ENCODE measurements around the gene CNDP2. TPM values are rescaled to one million over a fixed set of nuclear protein-coding genes. Genes with fewer than 3 reads are reported as not detected.
"Not testable (repeated sequence)": the region's sequence is repeated elsewhere in the genome, so short reads cannot be mapped to it uniquely, and the experiment has no call there.

The CNDP2 gene
- total RNA-seq, 3 donors from 2014 or later, result 81.0 to 104 (median 95.7) TPM

GRCh38 chr18:74519320-74520095 lies 23.3 kb downstream of the CNDP2 start:
- no peak overlapping the region for H3K4me3 ChIP-seq
- H3K9me3 ChIP-seq, result no peaks in the 10 kb centered on the region
- no peaks in the 10 kb centered on the region for H3K4me1 ChIP-seq
- H3K36me3 ChIP-seq, result peaks cover 6% of the 10 kb centered on the region
- TF ChIP-seq POLR2AphosphoS5 (IDR thresholded peaks at IDR 0.05) (no peak), CTCF (IDR thresholded peaks at IDR 0.05) (no peak), POLR2A (IDR thresholded peaks at IDR 0.05) (no peak)
- H3K27me3 ChIP-seq, result no peaks in the 10 kb centered on the region
- no peak for DNase-seq (ENCODE audit: low spot score in 2 of 2)
- intact Hi-C loops (cut with DNase I; ENCODE audit: low total_unique reads), result no loop called here
- H3K27ac ChIP-seq, result no peak overlapping the region

GRCh38 chr18:74520096-74520833 lies 24.1 kb downstream of the CNDP2 start:
- TF ChIP-seq POLR2AphosphoS5 (IDR thresholded peaks at IDR 0.05) (no peak), POLR2A (IDR thresholded peaks at IDR 0.05) (no peak), CTCF (IDR thresholded peaks at IDR 0.05) (no peak)
- H3K27ac ChIP-seq, result no peak overlapping the region
- H3K9me3 ChIP-seq, result no peaks in the 10 kb centered on the region
- no peak for DNase-seq (ENCODE audit: low spot score in 2 of 2)
- peaks cover 6% of the 10 kb centered on the region for H3K36me3 ChIP-seq
- intact Hi-C loops (cut with DNase I; ENCODE audit: low total_unique reads), result no loop called here
- H3K4me3 ChIP-seq, result no peak overlapping the region
- H3K27me3 ChIP-seq, result no peaks in the 10 kb centered on the region
- H3K4me1 ChIP-seq, result no peaks in the 10 kb centered on the region

DNA sequence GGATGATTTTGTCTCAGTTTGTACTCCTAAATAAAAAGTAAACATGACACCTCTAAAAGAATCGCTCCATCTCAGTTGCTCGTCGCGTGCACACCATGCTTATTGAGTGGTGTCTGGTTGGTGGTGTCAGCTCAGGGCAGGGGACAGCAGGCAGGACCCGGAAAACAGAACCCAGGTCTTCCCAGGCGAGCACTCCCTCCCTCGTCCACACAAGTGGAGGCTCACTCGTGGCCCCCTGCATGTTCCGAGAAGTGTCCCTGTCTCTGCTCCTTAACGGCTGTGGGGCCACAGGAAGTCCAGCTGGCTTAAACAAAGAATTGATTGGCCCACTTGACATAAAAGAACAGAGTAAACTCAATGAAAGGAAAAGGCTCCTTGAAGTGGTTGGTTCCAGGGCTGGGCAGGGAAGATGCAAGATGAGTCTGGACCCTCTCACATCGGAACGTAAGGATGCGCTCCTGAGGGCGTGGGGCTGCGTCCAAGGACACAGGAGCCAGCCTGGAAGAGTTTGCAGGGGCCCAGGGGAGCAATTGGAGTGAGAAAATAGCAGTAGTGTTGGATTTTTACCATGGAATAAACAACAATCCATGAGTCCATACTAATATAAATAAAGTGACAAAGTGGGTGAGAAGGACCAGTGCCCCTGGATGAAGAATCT lies 25.0 kb downstream of the CNDP2 start:
- H3K4me3 ChIP-seq, result no peak overlapping the region
- H3K36me3 ChIP-seq, result peaks cover 6% of the 10 kb centered on the region
- intact Hi-C loops (cut with DNase I; ENCODE audit: low total_unique reads), result no loop called here
- H3K27me3 ChIP-seq, result no peaks in the 10 kb centered on the region
- no peak for DNase-seq (ENCODE audit: low spot score in 2 of 2)
- no peaks in the 10 kb centered on the region for H3K9me3 ChIP-seq
- no peaks in the 10 kb centered on the region for H3K4me1 ChIP-seq
- no peak overlapping the region for H3K27ac ChIP-seq
- TF ChIP-seq CTCF (IDR thresholded peaks at IDR 0.05), result no peak

DNA sequence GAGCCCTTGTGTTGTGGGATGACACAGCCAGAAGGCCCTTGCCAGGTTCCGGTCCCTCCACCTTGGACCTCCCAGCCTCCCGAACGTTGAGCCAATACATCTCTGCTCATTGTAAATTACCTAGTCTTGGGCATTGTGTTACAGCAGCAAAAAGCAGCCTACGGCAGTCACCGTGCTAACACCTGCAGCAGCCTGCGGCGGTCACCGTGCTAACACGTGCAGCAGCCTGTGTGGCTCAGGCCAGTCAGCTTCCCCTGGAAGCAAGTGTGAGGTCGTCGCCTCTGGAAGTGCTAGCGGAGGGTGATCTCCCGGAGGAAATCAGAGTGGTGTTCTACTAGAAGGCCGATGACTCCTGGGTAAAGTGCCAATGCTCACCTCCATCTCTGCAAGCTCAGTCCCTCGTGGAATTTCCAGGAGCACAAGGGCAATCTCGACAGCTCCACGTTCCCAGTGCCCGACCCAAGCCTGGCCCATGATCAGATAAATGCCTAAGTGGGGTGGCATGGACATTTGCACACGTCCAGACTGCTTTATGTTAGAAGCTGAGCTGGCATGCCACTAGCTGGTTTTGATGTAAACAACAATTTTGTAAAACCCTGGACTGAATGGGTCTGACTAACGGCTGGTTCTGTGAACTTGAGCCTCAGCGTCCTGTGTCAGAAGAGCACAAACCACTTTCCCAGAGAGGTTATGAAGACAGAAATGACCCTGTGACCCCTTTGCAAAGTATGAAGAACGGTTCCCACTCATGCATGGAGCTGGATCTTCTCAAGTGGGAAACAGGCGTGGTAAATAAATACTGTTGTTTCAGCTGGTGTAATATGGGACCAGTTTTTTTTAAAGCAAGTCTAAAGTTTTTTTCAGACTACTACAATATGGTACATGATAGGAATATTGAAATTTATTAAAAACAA lies 26.7 kb downstream of the CNDP2 start:
- intact Hi-C loops (cut with DNase I; ENCODE audit: low total_unique reads), result no loop called here
- Histone ChIP-seq H3K4me3 (no peak overlapping the region), H3K9me3 (no peaks in the 10 kb centered on the region), H3K27ac (no peak overlapping the region), H3K4me1 (no peaks in the 10 kb centered on the region), H3K27me3 (no peaks in the 10 kb centered on the region), H3K36me3 (peaks cover 6% of the 10 kb centered on the region)
- TF ChIP-seq POLR2AphosphoS5 (IDR thresholded peaks at IDR 0.05), result no peak
- no peak for DNase-seq (ENCODE audit: low spot score in 2 of 2)

GRCh38 chr18:74524097-74524496 lies 27.9 kb downstream of the CNDP2 start:
- intact Hi-C loops (cut with DNase I; ENCODE audit: low total_unique reads), result no loop called here
- Histone ChIP-seq H3K27ac (no peak overlapping the region), H3K36me3 (peaks cover 6% of the 10 kb centered on the region), H3K27me3 (no peaks in the 10 kb centered on the region), H3K9me3 (no peaks in the 10 kb centered on the region), H3K4me3 (no peak overlapping the region), H3K4me1 (no peaks in the 10 kb centered on the region)
- TF ChIP-seq POLR2A (IDR thresholded peaks at IDR 0.05), result no peak
- TF ChIP-seq POLR2AphosphoS5 (IDR thresholded peaks at IDR 0.05), result no peak
- TF ChIP-seq CTCF (IDR thresholded peaks at IDR 0.05), result no peak
- no peak for DNase-seq (ENCODE audit: low spot score in 2 of 2)

DNA sequence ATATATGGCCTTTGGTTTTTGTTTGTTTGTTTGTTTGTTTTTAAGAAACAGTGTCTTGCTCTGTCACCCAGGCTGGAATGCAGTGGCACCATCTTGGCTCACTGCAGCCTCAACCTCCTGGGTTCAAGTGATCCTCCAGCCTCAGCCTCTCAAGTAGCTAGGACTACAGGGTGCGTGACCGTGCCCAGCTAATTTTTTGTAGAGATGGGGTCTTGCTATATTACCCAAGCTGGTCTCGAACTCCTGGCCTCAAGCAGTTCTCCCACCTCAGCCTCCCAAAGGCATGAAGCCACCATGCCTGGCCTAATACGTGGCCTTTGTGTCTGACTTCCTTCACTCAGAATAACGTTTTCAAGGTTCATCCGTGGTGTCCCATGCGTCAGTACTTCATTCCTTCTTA lies 28.8 kb downstream of the CNDP2 start:
- H3K4me1 ChIP-seq; intact Hi-C loops (cut with DNase I; ENCODE audit: low total_unique reads); H3K4me3 ChIP-seq; DNase-seq (ENCODE audit: low spot score in 2 of 2); H3K36me3 ChIP-seq; H3K27ac ChIP-seq; H3K27me3 ChIP-seq; H3K9me3 ChIP-seq: not testable (repeated sequence)

All from breast epithelium (tissue), 4 donors.